ENCODE measurements around the gene TUBA4B. TPM values are rescaled to one million over a fixed set of nuclear protein-coding genes. Genes with fewer than 3 reads are reported as not detected.

TUBA4B gene
- total and polyA plus RNA-seq, 12 donors = not detected

DNA sequence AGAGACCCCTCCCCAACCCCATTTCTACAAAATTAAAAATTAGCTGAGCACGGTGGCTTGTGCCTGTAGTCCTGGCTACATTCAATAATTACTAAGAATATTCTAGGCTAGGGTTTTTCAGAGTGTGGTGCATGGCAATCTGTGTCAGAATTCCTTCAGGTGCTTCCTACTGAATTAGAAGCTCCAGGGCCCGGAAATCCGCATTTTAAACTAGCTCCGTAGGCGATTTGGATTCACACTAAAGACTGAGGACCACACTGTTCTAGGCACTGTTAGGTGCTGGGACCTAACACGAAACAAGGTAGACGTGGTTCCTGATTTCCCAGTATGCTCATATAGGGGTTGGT lies 47.1 kb upstream of the TUBA4B start:
- Histone ChIP-seq H3K27ac (peak overlapping the region; percentile 80 to 99 (median 95)), H3K27me3 (no peaks in the 10 kb centered on the region), H3K4me3 (peak overlapping the region; percentile 33 to 82 (median 70)), H3K4me1 (peaks cover 8 to 25% (median 20%) of the 10 kb centered on the region in 9 donors), H3K36me3 (peaks cover 0 to 35% (median 17%) of the 10 kb centered on the region in 9 donors), H3K9me3 (peaks cover 0 to 2% (median 0%) of the 10 kb centered on the region in 11 donors)
- WGBS, 2 donors = 17 to 20% methylated on average over 7 of the region's 7 CpGs
- TF ChIP-seq, protein P1, sequence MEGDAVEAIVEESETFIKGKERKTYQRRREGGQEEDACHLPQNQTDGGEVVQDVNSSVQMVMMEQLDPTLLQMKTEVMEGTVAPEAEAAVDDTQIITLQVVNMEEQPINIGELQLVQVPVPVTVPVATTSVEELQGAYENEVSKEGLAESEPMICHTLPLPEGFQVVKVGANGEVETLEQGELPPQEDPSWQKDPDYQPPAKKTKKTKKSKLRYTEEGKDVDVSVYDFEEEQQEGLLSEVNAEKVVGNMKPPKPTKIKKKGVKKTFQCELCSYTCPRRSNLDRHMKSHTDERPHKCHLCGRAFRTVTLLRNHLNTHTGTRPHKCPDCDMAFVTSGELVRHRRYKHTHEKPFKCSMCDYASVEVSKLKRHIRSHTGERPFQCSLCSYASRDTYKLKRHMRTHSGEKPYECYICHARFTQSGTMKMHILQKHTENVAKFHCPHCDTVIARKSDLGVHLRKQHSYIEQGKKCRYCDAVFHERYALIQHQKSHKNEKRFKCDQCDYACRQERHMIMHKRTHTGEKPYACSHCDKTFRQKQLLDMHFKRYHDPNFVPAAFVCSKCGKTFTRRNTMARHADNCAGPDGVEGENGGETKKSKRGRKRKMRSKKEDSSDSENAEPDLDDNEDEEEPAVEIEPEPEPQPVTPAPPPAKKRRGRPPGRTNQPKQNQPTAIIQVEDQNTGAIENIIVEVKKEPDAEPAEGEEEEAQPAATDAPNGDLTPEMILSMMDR (IDR thresholded peaks at IDR 0.05) = no peak
- no peak for DNase-seq
- intact Hi-C loops (cut with DNase I) = loop anchor here in 7 of 10 donors (1.0 to 5.0 kb wide), 9 partner anchors 12 to 73 kb away; partner anchors contain the start of genes CNPPD1 (in 2 of the 7), NHEJ1 (in 2 of the 7), ABCB6 (in 1 of the 7) and DNAJB2 (in 1 of the 7)
- no peak for ATAC-seq

DNA sequence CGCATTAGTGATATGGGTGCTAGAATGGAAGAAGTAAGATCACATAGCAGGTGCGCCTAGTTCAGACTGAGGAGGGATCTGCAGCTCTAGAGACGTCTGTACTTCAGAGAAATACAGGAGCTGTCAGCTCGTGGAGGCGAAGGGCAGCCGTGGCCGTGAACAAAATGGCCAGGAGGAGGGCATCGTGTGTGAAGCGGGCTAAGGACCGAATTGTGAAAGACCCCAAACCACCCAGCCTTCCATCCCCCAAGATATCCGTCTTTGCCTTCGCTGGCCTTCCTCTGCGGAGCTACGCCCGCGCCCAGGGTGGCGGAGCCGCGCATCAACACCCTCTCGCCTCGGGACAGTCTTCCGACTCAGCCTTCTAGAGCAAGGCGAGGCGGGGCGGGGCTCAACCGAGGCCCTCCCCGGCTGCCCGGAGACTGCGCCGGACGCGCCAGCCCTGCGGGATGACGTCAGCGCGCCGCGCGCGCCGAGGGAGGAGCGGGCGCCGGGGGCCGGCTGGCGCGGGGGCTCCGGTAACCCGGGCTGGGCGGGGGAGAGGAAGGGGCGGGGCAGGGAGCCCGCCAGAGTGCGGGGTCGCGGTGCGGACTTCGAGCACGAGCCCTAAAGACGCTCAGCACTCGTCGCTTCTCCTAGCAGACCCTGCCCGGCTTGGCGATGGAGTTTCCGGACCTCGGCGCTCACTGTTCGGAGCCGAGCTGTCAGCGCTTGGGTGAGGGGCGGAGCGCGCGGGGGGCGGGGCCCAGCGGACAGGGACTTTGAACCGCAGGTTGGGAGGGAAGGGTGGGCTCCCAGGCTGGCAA lies 46.5 kb upstream of the TUBA4B start, which contains the start of gene ZFAND2B:
ZFAND2B (plus strand) TSS at position 455 of the 806 bp plus-strand sequence; CDS start at position 661, 206 bp downstream.
- H3K27ac ChIP-seq = peak within 1 kb of the TSS; percentile 80 to 99 (median 95)
- ATAC-seq = peak; percentile 97 to 99 (median 98)
- TF ChIP-seq, protein P1 (IDR thresholded peaks at IDR 0.05) = peak in 1 of 9 donors; percentile 7
- peaks cover 8 to 30% (median 20%) of the 10 kb centered on the region in 9 donors for H3K4me1 ChIP-seq
- H3K36me3 ChIP-seq = peaks cover 0 to 40% (median 17%) of the 10 kb centered on the region in 9 donors
- H3K27me3 ChIP-seq = no peaks in the 10 kb centered on the region
- H3K4me3 ChIP-seq = peak within 1 kb of the TSS; percentile 33 to 82 (median 70)
- intact Hi-C loops (cut with DNase I) = loop anchor here in 7 of 10 donors (1.0 to 5.0 kb wide), 9 partner anchors 12 to 72 kb away; partner anchors contain the start of genes CNPPD1 (in 2 of the 7), NHEJ1 (in 2 of the 7), ABCB6 (in 1 of the 7) and DNAJB2 (in 1 of the 7)
- WGBS, 2 donors = 0 to 1% methylated on average over 48 to 75 of the region's 76 CpGs
- H3K9me3 ChIP-seq = peaks cover 0 to 2% (median 0%) of the 10 kb centered on the region in 11 donors
- DNase-seq = peak; percentile 94 to 96

DNA sequence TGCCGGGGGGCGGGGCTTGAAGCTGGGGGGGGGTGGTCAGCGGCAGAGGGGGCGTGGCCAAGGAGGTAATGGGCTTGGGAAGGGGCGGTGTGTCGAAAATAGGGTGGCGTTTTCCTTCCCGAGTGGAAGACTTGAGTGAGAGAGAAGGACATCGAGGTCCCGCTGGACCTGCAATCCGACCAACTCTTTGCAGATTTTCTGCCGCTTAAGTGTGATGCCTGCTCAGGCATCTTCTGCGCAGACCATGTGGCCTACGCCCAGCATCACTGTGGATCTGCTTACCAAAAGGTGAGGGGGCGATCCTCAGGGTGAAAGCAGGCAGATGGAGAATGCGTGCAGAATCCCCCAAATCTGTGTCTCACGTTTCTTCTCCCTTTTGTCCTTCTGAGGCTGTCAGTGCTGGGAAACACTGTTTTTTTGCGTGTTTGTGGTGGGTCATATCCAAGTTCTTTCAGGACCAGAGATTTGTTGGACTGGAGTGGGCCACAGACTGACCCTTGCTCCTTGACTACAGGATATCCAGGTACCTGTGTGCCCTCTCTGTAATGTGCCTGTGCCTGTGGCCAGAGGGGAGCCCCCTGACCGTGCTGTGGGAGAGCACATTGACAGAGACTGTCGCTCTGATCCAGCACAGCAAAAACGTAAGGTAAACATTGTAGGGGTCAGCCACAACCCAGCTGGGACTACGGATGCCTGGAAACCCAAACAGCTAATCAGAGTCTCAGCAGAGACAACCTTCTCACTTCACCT lies 45.7 kb upstream of the TUBA4B start:
- DNase-seq (no peak), ATAC-seq (peak in 1 of 8 donors; percentile 2)
- Histone ChIP-seq H3K27ac (peak overlapping the region; percentile 80 to 99 (median 95)), H3K9me3 (peaks cover 0 to 2% (median 0%) of the 10 kb centered on the region in 11 donors), H3K27me3 (no peaks in the 10 kb centered on the region), H3K4me1 (peaks cover 8 to 31% (median 20%) of the 10 kb centered on the region in 9 donors), H3K4me3 (peak overlapping the region; percentile 33 to 82 (median 70)), H3K36me3 (peaks cover 0 to 45% (median 17%) of the 10 kb centered on the region in 9 donors)
- TF ChIP-seq, protein P1 (IDR thresholded peaks at IDR 0.05) = no peak
- WGBS, 2 donors = 17 to 18% methylated on average over 22 of the region's 22 CpGs
- intact Hi-C loops (cut with DNase I) = loop anchor here in 5 of 10 donors (2.0 to 5.0 kb wide), 5 partner anchors 31 to 71 kb away; partner anchors contain the start of genes CNPPD1 (in 2 of the 5), NHEJ1 (in 2 of the 5), DNAJB2 (in 1 of the 5) and SLC23A3 (in 1 of the 5)

Measured in heart right ventricle (tissue), 16 donors.